Sigmoid colon (tissue), 7 donors: ENCODE data around the gene IL36B. TPM values are rescaled to one million over a fixed set of nuclear protein-coding genes. Genes with fewer than 3 reads are reported as not detected.

Source experiments
- DNase-seq: peaks from one replicate; pipeline ENCODE4 v3.0.0-alpha.2; 2019
- H3K27ac ChIP-seq, 4 donors: fragments of 200-600 bp; sonication (generic); one replicate each; pipeline ENCODE4 v1.5.1; 2016 to 2019; ENCODE audit warnings: mild to moderate bottlenecking in 1 of 4
- H3K27me3 ChIP-seq, 3 donors: fragments of 200-600 bp; sonication (generic); one replicate each; pipeline ENCODE4 v1.5.1; 2019; ENCODE audit warnings: mild to moderate bottlenecking in 1 of 3
- H3K36me3 ChIP-seq, 4 donors: fragments of 200-600 bp; sonication (generic); one replicate each; pipeline ENCODE4 v1.5.1; 2016 to 2019
- H3K4me1 ChIP-seq, 4 donors: fragments of 200-600 bp; sonication (generic); one replicate each; pipeline ENCODE4 v1.5.1; 2017 to 2019
- H3K4me3 ChIP-seq, 4 donors: fragments of 200-600 bp; sonication (generic); one replicate each; pipeline ENCODE4 v1.5.1; 2017 to 2019; ENCODE audit warnings: mild to moderate bottlenecking in 2 of 4, moderate library complexity in 1 of 4
- H3K9me3 ChIP-seq, 4 donors: fragments of 200-600 bp in 3 of 4; sonication (generic) in 3 of 4; one replicate each; pipeline versions ENCODE4 v1.5.1 to v1.6.1; 2013 to 2019
- CTCF ChIP-seq, 4 experiments: fragments of 450-650 bp in 3 of 4; fragments of 200-600 bp in 1 of 4; IDR thresholded peaks; one replicate each; pipeline ENCODE4 v1.5.1; 2016 to 2019; ENCODE audit warnings: antibody characterized with exemption in 4 of 4, mild to moderate bottlenecking in 3 of 4, moderate library complexity in 2 of 4
- EP300 ChIP-seq, 4 donors: sonication (generic); formaldehyde crosslinking; IDR thresholded peaks; one replicate each; pipeline ENCODE4 v1.6.1; 2017; ENCODE audit warnings: antibody characterized with exemption in 4 of 4
- POLR2A ChIP-seq, 2 donors: fragments of 450-650 bp; IDR thresholded peaks; one replicate each; pipeline ENCODE4 v1.6.1; 2016; ENCODE audit warnings: antibody characterized with exemption in 2 of 2, mild to moderate bottlenecking in 2 of 2, moderate library complexity in 2 of 2
- POLR2AphosphoS5 ChIP-seq, 4 donors: sonication (generic); formaldehyde crosslinking; IDR thresholded peaks; one replicate each; pipeline ENCODE4 v1.6.1; 2017; ENCODE audit warnings: antibody characterized with exemption in 4 of 4
- WGBS, 2 donors: extraction: QIAGEN DNeasy Blood & Tissue Kit; methylation state at CpG; one replicate each; pipeline ENCODE4 v1.1.7; 2013; 5-methylcytosine and 5-hydroxymethylcytosine counted together
- intact Hi-C: fragments of 100-400 bp; cut with DNase I; formaldehyde crosslinking; loops from one replicate; pipeline ENCODE4 v1.15.1; 2023
- polyA plus RNA-seq, 3 donors: library from polyadenylated mRNA; stranded (reverse); fragments of 200-250 nt; gene quantifications; one replicate each; pipeline ENCODE4 v1.2.3, GENCODE V29; 2013
- total RNA-seq, 4 donors: library from RNA; depleted of rRNA; stranded (reverse); fragments of >200 nt; gene quantifications; one replicate each; pipeline ENCODE4 v1.1.0, GENCODE V29; 2016
- donor health status: healthy with polysubstance abuse.
- donor health status: Bipolar disorder and iron deficiency.
- donor health status: healthy.

The IL36B gene
- total and polyA plus RNA-seq, 7 donors, result not detected

DNA sequence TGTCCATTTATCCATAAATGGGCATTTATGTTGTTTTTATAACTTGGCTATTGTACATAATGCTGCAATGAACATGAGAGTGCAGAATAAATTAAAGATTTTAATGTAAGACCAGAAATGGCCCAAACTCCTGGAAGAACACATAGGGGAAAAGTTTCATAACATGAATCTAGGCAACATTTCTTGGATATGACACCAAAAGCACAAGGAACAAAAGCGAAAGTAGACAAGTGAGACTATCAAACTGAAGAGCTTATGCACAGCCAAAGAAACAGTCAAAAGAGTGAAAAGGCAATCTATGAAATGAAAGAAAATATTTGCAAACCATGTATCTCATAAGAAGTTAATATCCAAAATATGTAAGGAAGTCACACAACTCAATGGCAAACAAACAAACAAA lies 41.6 kb downstream of the IL36B start:
- intact Hi-C loops, result no loop called here

DNA sequence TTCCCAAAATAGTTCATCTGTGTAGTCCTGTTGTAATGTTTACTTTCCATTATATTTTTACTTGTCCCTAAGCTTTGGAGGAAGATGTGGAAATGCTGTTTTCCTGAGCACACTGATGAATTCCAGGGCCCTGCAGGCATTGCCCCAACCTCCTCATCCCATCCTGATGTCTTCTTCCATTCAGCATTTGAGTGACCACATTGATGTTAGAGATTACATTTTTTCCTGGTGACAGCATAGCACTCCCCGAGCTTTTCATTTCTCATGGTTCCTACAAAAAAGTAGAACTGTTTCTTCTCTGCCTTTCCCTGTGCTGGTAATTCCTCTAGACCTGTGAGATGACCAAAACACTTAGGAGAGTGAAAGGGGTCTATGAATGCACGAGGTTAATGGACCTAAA lies 42.6 kb downstream of the IL36B start:
- Histone ChIP-seq H3K27ac (no peak overlapping the region), H3K4me1 (no peaks in the 10 kb centered on the region), H3K27me3 (no peaks in the 10 kb centered on the region), H3K4me3 (no peak overlapping the region), H3K9me3 (no peaks in the 10 kb centered on the region), H3K36me3 (no peaks in the 10 kb centered on the region)
- intact Hi-C loops, result no loop called here
- TF ChIP-seq CTCF (IDR thresholded peaks at IDR 0.05) (no peak), POLR2A (IDR thresholded peaks at IDR 0.05) (no peak), EP300 (IDR thresholded peaks at IDR 0.05) (no peak), POLR2AphosphoS5 (IDR thresholded peaks at IDR 0.05) (no peak)
- no peak for DNase-seq
- WGBS, 2 donors, result 47 to 55% methylated on average over 2 of the region's 2 CpGs

More for the DNA sequence above, 41.6 kb downstream of the IL36B start:
- no peaks in the 10 kb centered on the region for H3K9me3 ChIP-seq
- no peaks in the 10 kb centered on the region for H3K4me1 ChIP-seq
- WGBS, 2 donors, result 96 to 99% methylated on average over 1 of the region's 1 CpG
- DNase-seq, result no peak
- H3K27me3 ChIP-seq, result no peaks in the 10 kb centered on the region
- H3K36me3 ChIP-seq, result no peaks in the 10 kb centered on the region
- TF ChIP-seq CTCF (IDR thresholded peaks at IDR 0.05), result no peak
- no peak for TF ChIP-seq EP300 (IDR thresholded peaks at IDR 0.05)
- H3K4me3 ChIP-seq, result no peak overlapping the region
- no peak overlapping the region for H3K27ac ChIP-seq

- H3K27ac ChIP-seq, result no peak overlapping the region
- TF ChIP-seq EP300 (IDR thresholded peaks at IDR 0.05) (no peak), CTCF (IDR thresholded peaks at IDR 0.05) (no peak)
- no peaks in the 10 kb centered on the region for H3K4me1 ChIP-seq
- WGBS, 2 donors, result 74 to 76% methylated on average over 1 of the region's 1 CpG
- no peaks in the 10 kb centered on the region for H3K9me3 ChIP-seq
- no peaks in the 10 kb centered on the region for H3K27me3 ChIP-seq
- intact Hi-C loops, result no loop called here
- DNase-seq, result no peak
- no peak overlapping the region for H3K4me3 ChIP-seq
- H3K36me3 ChIP-seq, result no peaks in the 10 kb centered on the region
Observed at GRCh38 chr2:113009622-113010021, 43.0 kb downstream of the IL36B start.

DNA sequence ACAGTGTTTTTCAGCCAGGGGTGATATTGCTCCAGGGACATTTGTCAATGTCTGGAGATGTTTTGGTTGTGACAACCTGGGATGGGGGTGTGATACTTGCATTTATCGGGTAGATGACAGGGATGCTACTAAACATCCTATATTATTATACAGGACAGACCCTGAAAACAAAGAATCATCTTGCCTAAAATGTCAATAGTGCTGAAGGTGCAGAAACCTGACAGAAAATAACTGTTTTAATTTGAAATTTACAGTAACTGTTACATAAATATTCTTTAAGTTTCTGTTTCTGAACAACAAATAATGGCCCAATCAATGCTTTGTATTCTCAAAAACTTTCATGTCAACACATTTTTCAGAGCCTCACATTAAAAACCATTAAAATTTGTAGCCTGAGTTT lies 45.4 kb downstream of the IL36B start:
- Histone ChIP-seq H3K4me3 (no peak overlapping the region), H3K27me3 (no peaks in the 10 kb centered on the region), H3K4me1 (no peaks in the 10 kb centered on the region), H3K36me3 (no peaks in the 10 kb centered on the region), H3K27ac (no peak overlapping the region), H3K9me3 (no peaks in the 10 kb centered on the region)
- WGBS, 2 donors, result 69 to 84% methylated on average over 1 of the region's 1 CpG
- no peak for DNase-seq
- TF ChIP-seq EP300 (IDR thresholded peaks at IDR 0.05), result no peak
- TF ChIP-seq POLR2A (IDR thresholded peaks at IDR 0.05), result no peak
- no peak for TF ChIP-seq POLR2AphosphoS5 (IDR thresholded peaks at IDR 0.05)
- TF ChIP-seq CTCF (IDR thresholded peaks at IDR 0.05), result no peak
- intact Hi-C loops, result no loop called here

GRCh38 chr2:113005030-113005509 lies 47.6 kb downstream of the IL36B start, which contains the start of gene IL36A:
Gene IL36A, plus strand, starts transcription at chr2:113005459. Its CDS starts 413 bp downstream, at chr2:113005872.
- no peak within 1 kb of the TSS for H3K27ac ChIP-seq

More at GRCh38 chr2:113005030-113005509, 47.6 kb downstream of the IL36B start, which contains the start of gene IL36A:
- no peak for DNase-seq
- WGBS, 2 donors, result 81 to 86% methylated on average over 3 of the region's 3 CpGs
- peaks cover 0 to 8% (median 1%) of the 10 kb centered on the region in 4 donors for H3K9me3 ChIP-seq
- H3K4me3 ChIP-seq, result no peak within 1 kb of the TSS
- TF ChIP-seq POLR2A (IDR thresholded peaks at IDR 0.05) (no peak), EP300 (IDR thresholded peaks at IDR 0.05) (no peak), POLR2AphosphoS5 (IDR thresholded peaks at IDR 0.05) (no peak), CTCF (IDR thresholded peaks at IDR 0.05) (no peak)
- H3K36me3 ChIP-seq, result no peaks in the 10 kb centered on the region
- no peaks in the 10 kb centered on the region for H3K27me3 ChIP-seq
- H3K4me1 ChIP-seq, result no peaks in the 10 kb centered on the region
- intact Hi-C loops, result no loop called here
